Activated naive CD8-positive, alpha-beta T cell treated with anti-CD3 and anti-CD28 coated beads, Interleukin-2, amount 10 ng/mL, durations not matched to agents 7 days and 5 days (primary cell): ENCODE data around the gene CCDC137. TPM values are rescaled to one million over a fixed set of nuclear protein-coding genes. Genes with fewer than 3 reads are reported as not detected.

Source experiments
- ATAC-seq: fragments of 150-1000 bp; cut with Tn5 transposase; one replicate; pipeline ENCODE4 v1.10.0; 2021; ENCODE audit warnings: low read depth, moderate library complexity
- POLR2A ChIA-PET: fragments of 350-600 bp; sonication (Branson Sonifier 250); formaldehyde crosslinking; loops from one replicate; lab custom pipeline; 2021; ENCODE audit warnings: antibody characterized with exemption; lab: Charles Lee
- DNase-seq: peaks from one replicate; pipeline ENCODE4 v3.0.0; 2021
- H3K27ac Mint-ChIP-seq: one replicate; pipeline ENCODE4 v1.8.0; 2022; ENCODE audit warnings: mild to moderate bottlenecking, mixed read lengths
- H3K27me3 Mint-ChIP-seq: one replicate; pipeline ENCODE4 v1.8.0; 2022; ENCODE audit warnings: mild to moderate bottlenecking, moderate library complexity, mixed read lengths
- H3K36me3 Mint-ChIP-seq: one replicate; pipeline ENCODE4 v1.8.0; 2021; ENCODE audit warnings: mild to moderate bottlenecking, mixed read lengths
- H3K4me1 Mint-ChIP-seq: one replicate; pipeline ENCODE4 v1.8.0; 2021; ENCODE audit warnings: mixed read lengths
- H3K4me3 Mint-ChIP-seq: one replicate; pipeline ENCODE4 v1.8.0; 2022; ENCODE audit warnings: mild to moderate bottlenecking, moderate library complexity, mixed read lengths
- H3K9me3 Mint-ChIP-seq: one replicate; pipeline ENCODE4 v1.8.0; 2021; ENCODE audit warnings: mixed read lengths
- total RNA-seq, 2 experiments: library from RNA; stranded (reverse); gene quantifications; one replicate each; pipeline ENCODE4 v1.2.3, GENCODE V29; 2021

CCDC137 gene
- total RNA-seq, 2 experiments from 2014 or later = 31.3 to 32.0 TPM

DNA sequence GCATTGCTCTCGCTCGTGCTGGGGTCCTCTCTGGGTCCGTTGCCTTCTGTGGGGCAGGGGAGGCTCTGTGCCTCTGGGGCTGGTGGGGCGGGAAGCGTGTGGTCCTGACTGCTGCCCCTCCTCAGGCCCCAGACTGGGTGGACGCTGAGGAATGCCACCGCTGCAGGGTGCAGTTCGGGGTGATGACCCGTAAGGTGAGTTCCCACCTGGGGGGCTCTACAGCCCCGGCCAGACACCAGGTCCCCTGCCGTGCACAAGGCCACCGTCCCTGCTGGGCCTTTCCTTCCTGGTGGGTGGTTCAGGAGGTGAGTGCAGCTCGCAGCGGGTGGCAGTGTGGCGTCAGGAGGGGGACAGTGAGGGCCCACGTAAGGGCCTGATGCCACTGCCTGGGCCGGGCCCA, 24.0 kb downstream of the CCDC137 start:
- no peak overlapping the region for H3K27ac Mint-ChIP-seq
- ATAC-seq = no peak
- DNase-seq = no peak
- H3K27me3 Mint-ChIP-seq = no peaks in the 10 kb centered on the region
- H3K4me3 Mint-ChIP-seq = no peak overlapping the region
- peaks cover 17% of the 10 kb centered on the region for H3K36me3 Mint-ChIP-seq
- POLR2A ChIA-PET = no interaction called here
- H3K4me1 Mint-ChIP-seq = peaks cover 5% of the 10 kb centered on the region
- H3K9me3 Mint-ChIP-seq = no peaks in the 10 kb centered on the region

DNA sequence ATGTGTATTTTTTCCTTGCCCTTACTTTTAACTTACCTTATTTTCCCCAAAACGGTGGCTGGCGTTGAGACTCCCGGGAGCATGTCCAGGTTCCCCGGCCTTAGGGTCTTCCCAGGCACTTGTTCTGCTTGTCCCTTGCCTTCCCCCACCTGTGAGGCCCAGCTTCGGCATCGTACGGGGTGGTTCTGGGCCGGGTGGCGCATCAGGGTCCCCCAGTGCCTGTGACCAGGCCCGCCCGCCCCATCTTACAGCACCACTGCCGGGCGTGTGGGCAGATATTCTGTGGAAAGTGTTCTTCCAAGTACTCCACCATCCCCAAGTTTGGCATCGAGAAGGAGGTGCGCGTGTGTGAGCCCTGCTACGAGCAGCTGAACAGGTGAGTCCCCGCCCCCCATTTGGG, 24.7 kb downstream of the CCDC137 start:
- Mint-ChIP-seq H3K36me3 (peaks cover 16% of the 10 kb centered on the region), H3K9me3 (no peaks in the 10 kb centered on the region), H3K4me1 (peaks cover 2% of the 10 kb centered on the region), H3K27me3 (no peaks in the 10 kb centered on the region), H3K27ac (no peak overlapping the region), H3K4me3 (no peak overlapping the region)
- DNase-seq = no peak
- POLR2A ChIA-PET = interaction anchor here (0.6 kb wide), 1 partner anchor 1418 kb away, joined by 4 read pairs; no protein-coding TSS in a partner anchor
- no peak for ATAC-seq

DNA sequence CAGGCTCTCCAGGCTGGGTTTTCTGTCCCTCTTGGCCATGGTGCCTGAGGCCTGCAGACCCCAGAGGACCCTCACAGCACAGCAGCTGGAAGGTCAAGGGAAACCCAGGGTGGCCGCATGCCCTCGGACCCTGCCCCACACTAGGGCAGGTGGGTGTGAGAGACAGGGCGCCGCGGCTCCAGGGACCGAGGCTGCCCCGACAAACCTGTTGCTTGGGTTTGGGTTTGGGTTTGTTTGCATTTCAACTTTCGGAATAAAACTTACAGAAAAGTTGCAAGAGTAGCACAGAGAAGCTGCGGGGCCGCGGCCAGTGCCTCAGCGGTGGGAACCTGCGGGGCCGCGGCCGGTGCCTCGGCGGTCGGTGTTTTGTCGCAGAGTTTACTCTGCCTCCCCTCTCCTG, 25.1 kb downstream of the CCDC137 start:
- Mint-ChIP-seq H3K4me1 (peaks cover 2% of the 10 kb centered on the region), H3K36me3 (peaks cover 14% of the 10 kb centered on the region), H3K27ac (no peak overlapping the region), H3K9me3 (no peaks in the 10 kb centered on the region), H3K4me3 (no peak overlapping the region), H3K27me3 (no peaks in the 10 kb centered on the region)
- DNase-seq (no peak), ATAC-seq (no peak)
- POLR2A ChIA-PET = interaction anchor here (0.6 kb wide), 1 partner anchor 1418 kb away, joined by 4 read pairs; no protein-coding TSS in a partner anchor

DNA sequence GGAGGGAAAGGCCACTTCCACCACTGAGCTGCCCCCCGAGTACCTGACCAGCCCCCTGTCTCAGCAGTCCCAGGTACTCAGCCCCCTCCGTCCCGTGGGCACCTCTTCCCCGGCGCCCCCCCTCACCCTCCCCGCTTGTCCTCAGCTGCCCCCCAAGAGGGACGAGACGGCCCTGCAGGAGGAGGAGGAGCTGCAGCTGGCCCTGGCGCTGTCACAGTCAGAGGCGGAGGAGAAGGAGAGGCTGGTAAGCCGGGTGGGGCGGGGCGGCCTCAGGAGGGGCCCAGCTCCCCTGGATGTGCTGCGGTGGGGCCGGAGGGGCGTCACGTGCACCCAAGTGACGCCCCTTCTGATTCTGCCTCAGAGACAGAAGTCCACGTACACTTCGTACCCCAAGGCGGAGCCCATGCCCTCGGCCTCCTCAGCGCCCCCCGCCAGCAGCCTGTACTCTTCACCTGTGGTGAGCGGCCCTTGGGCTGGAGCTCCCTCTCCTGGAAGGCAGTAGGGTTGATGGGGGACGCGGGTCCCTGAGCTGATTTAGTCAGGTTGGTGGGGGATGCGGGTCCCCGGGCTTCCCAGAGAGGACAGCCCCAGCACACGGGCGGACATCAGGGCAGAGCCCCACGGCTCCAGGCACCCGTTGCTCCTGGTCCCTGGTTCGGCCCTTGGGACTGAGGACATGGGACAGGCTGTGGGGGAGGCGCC, 27.1 kb downstream of the CCDC137 start:
- ATAC-seq = no peak
- Mint-ChIP-seq H3K36me3 (peaks cover 13% of the 10 kb centered on the region), H3K27ac (no peak overlapping the region), H3K27me3 (no peaks in the 10 kb centered on the region), H3K4me1 (peaks cover 2% of the 10 kb centered on the region), H3K4me3 (no peak overlapping the region), H3K9me3 (no peaks in the 10 kb centered on the region)
- DNase-seq = no peak
- POLR2A ChIA-PET = interaction anchor here (1.0 to 1.2 kb wide), 2 partner anchors 9 kb away, joined by 3 read pairs; partner anchors contain the start of gene MRPL12

DNA sequence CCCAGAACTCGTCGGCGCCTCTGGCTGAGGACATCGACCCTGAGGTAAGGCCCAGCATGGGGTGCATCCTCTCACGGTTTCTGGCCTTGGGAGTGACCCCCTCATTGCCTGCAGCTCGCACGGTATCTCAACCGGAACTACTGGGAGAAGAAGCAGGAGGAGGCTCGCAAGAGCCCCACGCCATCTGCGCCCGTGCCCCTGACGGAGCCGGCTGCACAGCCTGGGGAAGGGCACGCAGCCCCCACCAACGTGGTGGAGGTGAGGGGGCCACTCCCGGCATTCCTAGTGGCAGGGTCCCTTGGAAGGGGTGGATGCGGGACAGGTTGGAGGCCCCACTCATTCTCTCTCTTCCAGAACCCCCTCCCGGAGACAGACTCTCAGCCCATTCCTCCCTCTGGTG, 28.3 kb downstream of the CCDC137 start:
- Mint-ChIP-seq H3K27me3 (no peaks in the 10 kb centered on the region), H3K4me3 (no peak overlapping the region), H3K4me1 (peaks cover 5% of the 10 kb centered on the region), H3K9me3 (no peaks in the 10 kb centered on the region), H3K27ac (no peak overlapping the region), H3K36me3 (peaks cover 16% of the 10 kb centered on the region)
- POLR2A ChIA-PET = interaction anchor here (1.1 kb wide), 1 partner anchor 29 kb away, joined by 4 read pairs; no protein-coding TSS in a partner anchor
- DNase-seq = no peak
- no peak for ATAC-seq

DNA sequence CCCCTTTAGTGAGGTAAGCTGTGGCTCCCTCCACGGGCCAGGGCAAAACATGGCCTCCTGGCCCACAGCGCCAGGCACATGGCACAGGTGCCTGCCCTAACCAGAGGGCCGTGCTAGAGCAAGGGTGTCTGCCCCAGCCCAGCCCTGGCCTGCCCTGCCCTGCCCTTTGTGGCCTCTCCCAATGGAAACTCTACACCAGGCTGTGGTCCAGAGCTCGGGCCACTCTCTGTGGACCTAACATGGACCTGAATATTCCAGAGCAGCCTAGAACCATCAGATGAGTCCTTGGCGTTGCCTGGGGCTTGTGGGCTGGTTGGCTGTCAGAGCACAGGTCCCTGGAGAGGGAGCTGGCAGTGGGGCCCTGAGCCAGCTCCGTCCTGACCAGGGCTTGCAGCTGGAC, 28.7 kb downstream of the CCDC137 start:
- DNase-seq (no peak), ATAC-seq (no peak)
- Mint-ChIP-seq H3K9me3 (no peaks in the 10 kb centered on the region), H3K36me3 (peaks cover 12% of the 10 kb centered on the region), H3K4me1 (peaks cover 5% of the 10 kb centered on the region), H3K4me3 (no peak overlapping the region), H3K27ac (no peak overlapping the region), H3K27me3 (no peaks in the 10 kb centered on the region)
- POLR2A ChIA-PET = interaction anchor here (0.8 to 1.3 kb wide), 3 partner anchors 12 to 30 kb away, joined by 4 read pairs; partner anchors contain the start of genes ARL16 and HGS

DNA sequence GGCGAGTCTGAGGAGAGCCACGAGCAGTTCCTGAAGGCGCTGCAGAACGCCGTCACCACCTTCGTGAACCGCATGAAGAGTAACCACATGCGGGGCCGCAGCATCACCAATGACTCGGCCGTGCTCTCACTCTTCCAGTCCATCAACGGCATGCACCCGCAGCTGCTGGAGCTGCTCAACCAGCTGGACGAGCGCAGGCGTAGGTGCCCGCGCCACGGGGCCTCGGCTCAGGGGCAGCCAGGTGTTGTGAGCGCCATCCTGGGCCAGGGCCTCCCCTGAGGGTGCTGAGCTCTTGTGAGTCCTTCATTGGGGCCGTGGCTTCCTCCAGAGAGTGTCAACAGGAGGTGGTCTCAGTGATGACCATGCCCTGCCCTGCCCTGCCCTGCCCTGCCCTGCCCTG, 29.3 kb downstream of the CCDC137 start:
- ATAC-seq = no peak
- Mint-ChIP-seq H3K27me3 (no peaks in the 10 kb centered on the region), H3K4me3 (no peak overlapping the region), H3K36me3 (peaks cover 12% of the 10 kb centered on the region), H3K9me3 (no peaks in the 10 kb centered on the region), H3K4me1 (peaks cover 6% of the 10 kb centered on the region), H3K27ac (no peak overlapping the region)
- no peak for DNase-seq
- POLR2A ChIA-PET = interaction anchor here (0.8 to 1.3 kb wide), 3 partner anchors 12 to 30 kb away, joined by 4 read pairs; partner anchors contain the start of genes ARL16 and HGS

DNA sequence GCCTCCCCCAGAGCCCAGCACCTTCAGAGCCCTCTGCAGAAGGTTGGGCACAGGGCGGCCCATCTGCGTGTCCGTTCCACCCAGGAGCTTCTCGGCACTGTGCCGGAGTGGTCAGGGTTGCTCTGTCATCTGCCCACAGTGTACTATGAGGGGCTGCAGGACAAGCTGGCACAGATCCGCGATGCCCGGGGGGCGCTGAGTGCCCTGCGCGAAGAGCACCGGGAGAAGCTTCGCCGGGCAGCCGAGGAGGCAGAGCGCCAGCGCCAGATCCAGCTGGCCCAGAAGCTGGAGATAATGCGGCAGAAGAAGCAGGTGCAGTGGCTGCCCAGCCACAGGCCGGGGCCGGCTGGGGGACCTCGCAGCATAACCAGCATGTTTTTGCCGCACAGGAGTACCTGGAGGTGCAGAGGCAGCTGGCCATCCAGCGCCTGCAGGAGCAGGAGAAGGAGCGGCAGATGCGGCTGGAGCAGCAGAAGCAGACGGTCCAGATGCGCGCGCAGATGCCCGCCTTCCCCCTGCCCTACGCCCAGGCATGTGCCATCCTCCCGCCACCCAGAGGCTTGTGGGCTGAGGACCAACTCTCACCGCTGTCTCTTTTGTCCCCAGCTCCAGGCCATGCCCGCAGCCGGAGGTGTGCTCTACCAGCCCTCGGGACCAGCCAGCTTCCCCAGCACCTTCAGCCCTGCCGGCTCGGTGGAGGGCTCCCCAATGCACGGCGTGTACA, 29.8 kb downstream of the CCDC137 start:
- ATAC-seq (no peak), DNase-seq (no peak)
- H3K4me1 Mint-ChIP-seq = peaks cover 9% of the 10 kb centered on the region
- H3K4me3 Mint-ChIP-seq = no peak overlapping the region
- H3K9me3 Mint-ChIP-seq = no peaks in the 10 kb centered on the region
- H3K27me3 Mint-ChIP-seq = no peaks in the 10 kb centered on the region
- H3K36me3 Mint-ChIP-seq = peaks cover 14% of the 10 kb centered on the region
- POLR2A ChIA-PET = interaction anchor here (1.3 kb wide), 1 partner anchor 13 kb away, joined by 4 read pairs; the partner anchor contains the start of genes ARL16 and HGS
- no peak overlapping the region for H3K27ac Mint-ChIP-seq

DNA sequence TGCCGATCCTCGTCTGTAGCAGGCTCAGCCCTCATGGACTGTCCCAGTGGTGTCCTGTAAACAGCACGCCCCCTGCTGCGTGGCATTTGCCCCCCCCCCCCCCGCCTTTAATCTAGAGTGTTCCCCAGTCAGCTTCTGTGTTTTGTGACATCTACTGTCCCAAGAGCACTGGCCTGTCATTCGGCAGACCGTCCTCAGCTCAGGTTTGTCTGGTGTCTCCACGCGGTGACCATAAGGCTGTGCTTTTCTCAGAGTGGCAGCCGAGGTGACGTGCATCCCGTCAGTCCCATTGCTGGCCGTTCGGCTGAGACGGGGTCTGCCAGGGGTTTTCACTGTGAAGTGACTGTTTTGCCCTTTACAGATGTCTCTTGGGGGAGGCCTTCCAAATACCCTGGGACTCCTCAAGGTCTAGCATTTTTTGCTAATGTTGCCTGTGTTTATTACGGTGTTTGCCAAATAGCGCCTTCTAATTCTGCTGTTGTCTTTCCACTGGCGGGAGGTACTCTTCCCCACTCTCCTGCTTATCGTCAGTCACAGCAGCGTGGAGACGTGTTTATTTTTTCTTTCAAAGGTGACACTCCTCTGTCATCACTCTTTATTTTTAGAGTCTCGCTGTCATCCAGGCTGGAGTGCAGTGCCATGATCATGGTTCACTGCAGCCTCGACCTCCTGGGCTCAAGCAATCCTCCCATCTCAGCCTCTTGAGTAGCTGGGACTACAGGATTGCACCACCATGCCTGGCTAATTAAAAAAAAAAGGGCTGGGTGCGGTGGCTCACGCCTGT, 30.9 kb downstream of the CCDC137 start:
- no peaks in the 10 kb centered on the region for H3K27me3 Mint-ChIP-seq
- H3K27ac Mint-ChIP-seq = no peak overlapping the region
- ATAC-seq (no peak), DNase-seq (no peak)
- H3K36me3 Mint-ChIP-seq = peaks cover 14% of the 10 kb centered on the region
- POLR2A ChIA-PET = interaction anchor here (0.6 kb wide), 1 partner anchor 54 kb away, joined by 3 read pairs; no protein-coding TSS in a partner anchor
- no peaks in the 10 kb centered on the region for H3K9me3 Mint-ChIP-seq
- no peak overlapping the region for H3K4me3 Mint-ChIP-seq
- H3K4me1 Mint-ChIP-seq = peaks cover 12% of the 10 kb centered on the region

DNA sequence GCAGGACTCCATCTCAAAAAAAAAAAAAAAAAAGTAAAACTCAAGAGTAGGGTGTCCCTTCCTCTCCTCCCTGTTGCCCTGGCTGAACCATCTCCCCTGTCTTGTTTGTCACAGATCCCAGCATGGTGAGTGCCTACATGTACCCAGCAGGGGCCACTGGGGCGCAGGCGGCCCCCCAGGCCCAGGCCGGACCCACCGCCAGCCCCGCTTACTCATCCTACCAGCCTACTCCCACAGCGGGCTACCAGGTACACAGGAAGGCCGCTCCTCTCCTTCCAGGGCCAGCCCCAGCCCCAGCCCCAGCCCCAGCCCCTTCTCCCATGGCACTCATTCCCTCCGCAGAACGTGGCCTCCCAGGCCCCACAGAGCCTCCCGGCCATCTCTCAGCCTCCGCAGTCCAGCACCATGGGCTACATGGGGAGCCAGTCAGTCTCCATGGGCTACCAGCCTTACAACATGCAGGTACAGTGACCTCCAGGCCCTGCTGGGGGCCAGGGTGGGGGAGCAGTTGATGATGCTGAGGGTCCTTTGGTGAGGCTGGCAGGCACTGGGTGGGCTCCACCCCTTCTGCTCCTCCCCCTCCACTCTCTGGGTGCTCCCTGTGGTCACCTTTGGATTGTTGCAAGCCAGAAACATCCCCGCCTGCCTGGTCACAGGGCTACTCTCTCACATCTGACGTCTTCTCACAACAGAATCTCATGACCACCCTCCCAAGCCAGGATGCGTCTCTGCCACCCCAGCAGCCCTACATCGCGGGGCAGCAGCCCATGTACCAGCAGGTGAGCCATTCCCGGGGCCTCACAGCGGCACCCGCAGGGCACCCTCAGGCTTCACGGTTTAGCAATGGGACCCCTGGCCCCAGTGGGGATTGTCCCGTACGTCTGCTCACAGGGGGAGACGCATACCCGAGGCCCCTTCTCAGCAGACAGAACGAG, 34.1 kb downstream of the CCDC137 start:
- Mint-ChIP-seq H3K27ac (peak overlapping the region; percentile 21), H3K27me3 (no peaks in the 10 kb centered on the region), H3K4me1 (peaks cover 17% of the 10 kb centered on the region), H3K36me3 (peaks cover 21% of the 10 kb centered on the region), H3K4me3 (peak overlapping the region; percentile 96), H3K9me3 (no peaks in the 10 kb centered on the region)
- ATAC-seq = no peak
- DNase-seq = no peak
- POLR2A ChIA-PET = interaction anchor here (0.5 to 4.2 kb wide), 4 partner anchors 9 to 38 kb away, joined by 3 to 69 read pairs (median 31); partner anchors contain the start of genes ARL16, HGS and SLC25A10

DNA sequence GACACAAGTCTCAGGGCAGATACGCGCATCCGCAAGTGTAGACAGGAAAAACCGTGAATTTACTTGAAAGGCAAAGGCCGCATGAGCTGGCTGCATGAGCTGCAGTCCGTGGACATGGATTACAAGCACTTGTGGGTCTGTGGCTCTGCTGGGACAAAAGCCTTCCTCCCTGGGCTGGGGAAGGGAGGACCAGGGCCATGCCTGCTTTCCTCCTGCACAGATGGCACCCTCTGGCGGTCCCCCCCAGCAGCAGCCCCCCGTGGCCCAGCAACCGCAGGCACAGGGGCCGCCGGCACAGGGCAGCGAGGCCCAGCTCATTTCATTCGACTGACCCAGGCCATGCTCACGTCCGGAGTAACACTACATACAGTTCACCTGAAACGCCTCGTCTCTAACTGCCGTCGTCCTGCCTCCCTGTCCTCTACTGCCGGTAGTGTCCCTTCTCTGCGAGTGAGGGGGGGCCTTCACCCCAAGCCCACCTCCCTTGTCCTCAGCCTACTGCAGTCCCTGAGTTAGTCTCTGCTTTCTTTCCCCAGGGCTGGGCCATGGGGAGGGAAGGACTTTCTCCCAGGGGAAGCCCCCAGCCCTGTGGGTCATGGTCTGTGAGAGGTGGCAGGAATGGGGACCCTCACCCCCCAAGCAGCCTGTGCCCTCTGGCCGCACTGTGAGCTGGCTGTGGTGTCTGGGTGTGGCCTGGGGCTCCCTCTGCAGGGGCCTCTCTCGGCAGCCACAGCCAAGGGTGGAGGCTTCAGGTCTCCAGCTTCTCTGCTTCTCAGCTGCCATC, 34.9 kb downstream of the CCDC137 start:
- Mint-ChIP-seq H3K36me3 (peaks cover 29% of the 10 kb centered on the region), H3K4me3 (peak overlapping the region; percentile 96), H3K4me1 (peaks cover 18% of the 10 kb centered on the region), H3K27ac (peak overlapping the region; percentile 97), H3K27me3 (no peaks in the 10 kb centered on the region), H3K9me3 (no peaks in the 10 kb centered on the region)
- POLR2A ChIA-PET = interaction anchor here (0.5 to 4.2 kb wide), 9 partner anchors 8 to 1247 kb away, joined by 3 to 69 read pairs (median 6); partner anchors contain the start of genes ARL16, CCDC137, HGS and OXLD1
- DNase-seq (peak; percentile 37), ATAC-seq (no peak)
